Globus pallidus (tissue), 1 donor: Measurements from ENCODE around the gene ZNF17.
"Not testable (repeated sequence)": the region's sequence is repeated elsewhere in the genome, so short reads cannot be mapped to it uniquely, and the experiment has no call there.

ENCODE experiments used
- DNase-seq: peaks from one replicate; pipeline ENCODE4 v3.0.0-alpha.2; 2015; ENCODE audit warnings: low spot score

Gene ZNF17

DNA sequence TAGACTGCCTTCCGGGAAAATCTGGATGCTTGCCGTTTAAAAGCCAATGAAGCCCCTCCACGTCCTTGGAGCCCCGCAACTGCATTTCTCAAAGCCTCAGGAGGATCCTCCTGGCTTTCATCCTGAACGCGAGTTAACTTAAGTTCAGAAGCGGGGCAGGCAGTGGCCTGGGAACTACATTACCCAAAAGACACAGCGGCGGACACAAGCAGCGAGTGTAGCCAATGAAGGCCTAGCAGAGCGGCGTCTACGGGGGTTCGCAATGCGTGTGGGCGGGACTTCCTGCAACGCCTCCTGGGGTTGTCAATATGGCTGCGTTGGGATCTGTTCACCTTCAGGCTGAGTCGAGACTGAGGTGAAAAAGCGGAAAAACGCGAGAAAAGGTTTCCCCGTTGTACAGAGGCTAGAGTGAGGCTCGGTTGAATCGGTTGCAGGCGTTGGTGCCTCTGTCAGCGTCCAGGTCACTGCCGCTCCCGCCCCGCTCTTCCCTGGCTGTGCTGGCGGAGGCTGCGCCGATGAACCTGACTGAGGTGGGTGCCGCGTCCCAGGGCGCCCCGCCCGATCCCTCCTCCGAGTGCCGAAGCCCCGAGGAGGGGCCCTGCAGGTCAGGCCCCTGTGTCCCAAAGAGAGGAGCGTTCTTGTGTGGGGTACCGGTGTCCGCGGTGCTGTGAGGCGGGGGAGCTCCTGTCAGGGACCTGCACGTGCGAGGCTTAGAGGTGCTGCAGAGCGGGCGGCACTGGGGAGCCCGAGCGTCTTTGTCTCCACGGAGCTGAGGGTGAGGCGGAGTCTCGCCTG lies at the start of gene ZNF17:
ZNF17 (plus strand) TSS at position 285 of the 795 bp plus-strand sequence. CDS start 2,455 bp downstream, outside the sequence.
- peak; percentile 95 for DNase-seq

DNA sequence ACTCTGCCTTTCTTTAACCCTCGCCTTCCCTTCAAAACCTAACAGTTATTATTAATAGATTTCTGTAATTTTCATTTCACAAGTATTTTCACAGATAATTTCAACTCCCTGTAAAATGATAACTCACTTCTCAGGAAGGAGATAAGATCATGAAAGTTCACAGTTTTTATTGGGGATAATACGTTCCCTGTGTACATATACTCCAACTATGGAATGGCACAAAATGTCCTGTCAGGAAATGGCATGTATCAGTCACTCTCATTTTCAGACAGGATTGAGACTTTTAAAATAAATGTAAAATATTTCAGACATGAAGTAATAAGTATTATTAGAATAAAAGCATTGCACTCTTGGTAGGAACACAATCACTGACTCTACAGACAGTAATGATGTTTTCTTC lies 48.5 kb upstream of the ZNF17 start:
- no peak for DNase-seq

DNA sequence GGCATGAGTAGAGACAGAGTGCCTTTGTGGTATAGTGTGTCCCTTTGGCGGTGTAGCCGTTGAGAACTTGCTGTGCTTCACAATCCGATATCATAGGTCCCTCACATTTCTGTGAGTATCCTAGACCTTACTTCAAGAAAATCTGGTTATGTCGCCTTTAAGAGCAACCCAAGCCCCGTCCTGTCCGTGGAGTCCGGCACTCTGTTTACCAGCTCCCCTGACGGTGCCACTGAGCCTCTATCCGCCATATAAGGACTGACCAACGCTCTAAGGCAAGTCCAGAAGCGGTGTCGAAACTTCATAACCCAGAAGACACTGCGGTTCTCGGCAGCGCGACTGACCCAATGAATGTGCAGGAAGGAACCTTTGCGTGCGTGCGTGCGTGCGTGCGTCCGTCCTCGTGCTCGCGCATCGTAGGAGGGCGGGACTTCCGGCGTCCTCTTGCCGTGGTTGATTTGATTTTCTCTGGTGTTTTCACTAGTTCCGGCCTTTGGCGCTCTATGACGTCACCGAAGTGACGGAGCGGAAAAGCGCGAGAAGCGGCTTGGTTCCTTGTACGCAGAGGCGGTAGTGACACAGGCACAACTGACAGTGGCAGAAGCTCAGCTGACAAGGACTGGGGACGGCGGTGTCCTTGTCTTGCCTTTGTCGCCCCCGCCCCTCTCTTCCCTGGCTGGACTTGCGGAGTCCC lies 47.8 kb upstream of the ZNF17 start, which contains the start of the genes TRAPPC2B and ZNF547:
TRAPPC2B (plus strand) TSS at position 555 of the 691 bp plus-strand sequence. CDS start 1,283 bp downstream, outside the sequence.
ZNF547 (plus strand) TSS at position 555 of the 691 bp plus-strand sequence. CDS start 5,005 bp downstream, outside the sequence.
- peak; percentile 99 for DNase-seq

DNA sequence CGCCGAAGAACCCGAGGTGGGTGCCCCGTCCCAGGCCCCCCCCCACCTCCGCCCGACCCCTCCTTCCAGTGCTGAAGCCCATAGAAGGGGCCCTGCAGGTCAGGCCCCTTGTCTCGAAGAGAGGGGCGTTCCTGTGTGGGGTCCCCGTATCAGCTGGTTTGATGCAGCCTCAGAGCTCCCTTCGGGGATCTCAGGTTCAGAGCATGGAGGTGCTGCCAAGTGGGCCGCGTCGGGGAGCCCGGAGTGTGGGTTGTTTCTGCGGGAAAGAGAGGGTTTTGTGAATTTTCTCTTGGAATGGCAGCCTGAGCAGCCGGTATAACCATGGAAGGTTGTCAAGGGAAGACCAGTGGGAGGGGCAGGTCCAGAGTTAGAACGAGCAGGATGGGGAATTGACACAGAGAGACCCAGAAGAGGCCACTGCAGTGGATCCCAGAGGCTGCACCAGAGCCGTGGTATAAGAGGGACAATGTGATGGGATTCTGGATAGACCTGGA lies 47.2 kb upstream of the ZNF17 start:
- DNase-seq = peak; percentile 21

DNA sequence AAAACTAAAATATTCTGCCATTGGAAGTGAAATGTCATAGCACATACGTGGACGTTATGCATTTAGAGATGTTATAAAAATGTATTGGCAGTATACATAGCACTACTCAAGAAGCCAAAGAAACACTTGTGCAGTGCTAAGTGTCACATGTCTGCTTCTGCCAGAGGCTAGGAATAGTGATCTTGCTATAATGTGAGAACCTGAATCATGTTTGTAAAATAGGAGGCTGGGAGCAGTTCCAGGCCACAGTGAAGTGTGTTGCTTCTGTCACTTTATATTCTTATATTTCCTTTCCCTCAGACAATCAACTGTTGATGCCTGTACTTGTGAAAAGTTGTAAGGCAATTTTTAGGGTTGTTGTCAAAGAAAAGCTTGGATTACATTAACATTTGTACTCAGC lies 44.2 kb upstream of the ZNF17 start:
- DNase-seq = no peak

DNA sequence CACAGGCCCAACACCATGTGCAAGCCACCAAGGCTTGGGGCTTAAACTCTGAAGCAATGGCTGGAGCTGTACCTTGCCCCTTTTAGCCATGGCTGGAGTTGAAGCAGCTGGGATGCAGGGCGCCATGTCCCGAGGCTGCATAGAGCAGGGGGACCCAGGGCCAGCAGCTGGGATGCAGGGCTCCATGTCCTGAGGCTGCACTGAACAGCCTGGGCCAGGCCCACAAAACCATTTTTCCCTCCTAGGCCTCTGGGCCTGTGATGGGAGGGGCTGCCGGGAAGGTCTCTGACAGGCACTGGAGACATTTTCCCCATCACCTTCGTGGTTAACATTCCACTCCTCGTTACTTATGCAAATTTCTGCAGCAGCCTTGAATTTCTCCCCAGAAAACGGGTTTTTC lies 36.8 kb upstream of the ZNF17 start:
- no peak for DNase-seq

DNA sequence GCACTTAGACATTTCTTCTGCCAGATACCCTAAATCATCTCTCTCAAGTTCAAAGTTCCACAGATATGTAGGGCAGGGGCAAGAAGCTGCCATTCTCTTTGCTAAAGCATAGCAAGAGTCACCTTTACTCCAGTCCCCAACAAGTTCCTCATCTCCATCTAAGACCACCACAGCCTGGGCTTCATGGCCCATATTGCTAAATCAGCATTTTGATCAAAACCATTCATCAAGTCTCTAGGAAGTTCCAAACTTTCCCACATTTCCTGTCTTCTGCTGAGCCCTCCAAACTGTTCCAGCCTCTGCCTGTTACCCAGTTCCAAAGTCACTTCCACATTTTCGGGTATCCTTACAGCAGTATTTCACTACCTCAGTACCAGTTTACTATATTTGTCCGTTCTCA lies 36.3 kb upstream of the ZNF17 start:
- DNase-seq = not testable (repeated sequence)

DNA sequence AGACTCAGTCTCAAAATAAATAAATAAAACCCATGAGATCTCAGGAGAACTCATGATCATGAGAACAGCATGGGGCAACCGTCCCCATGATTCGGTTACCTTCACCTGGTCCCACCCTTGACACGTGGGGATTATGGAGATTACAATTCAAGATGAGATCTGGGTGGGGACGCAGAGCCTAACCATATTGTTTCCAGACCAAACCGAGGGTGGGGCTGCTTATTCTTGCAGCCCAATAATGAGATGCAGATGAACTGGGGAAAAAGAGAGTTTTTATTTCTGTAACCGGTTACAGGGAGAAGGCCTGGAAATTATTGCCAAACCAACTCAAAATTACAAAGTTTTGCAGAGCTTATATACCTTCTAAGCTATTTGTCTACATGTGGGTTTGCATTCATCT lies 34.8 kb upstream of the ZNF17 start:
- DNase-seq = no peak

DNA sequence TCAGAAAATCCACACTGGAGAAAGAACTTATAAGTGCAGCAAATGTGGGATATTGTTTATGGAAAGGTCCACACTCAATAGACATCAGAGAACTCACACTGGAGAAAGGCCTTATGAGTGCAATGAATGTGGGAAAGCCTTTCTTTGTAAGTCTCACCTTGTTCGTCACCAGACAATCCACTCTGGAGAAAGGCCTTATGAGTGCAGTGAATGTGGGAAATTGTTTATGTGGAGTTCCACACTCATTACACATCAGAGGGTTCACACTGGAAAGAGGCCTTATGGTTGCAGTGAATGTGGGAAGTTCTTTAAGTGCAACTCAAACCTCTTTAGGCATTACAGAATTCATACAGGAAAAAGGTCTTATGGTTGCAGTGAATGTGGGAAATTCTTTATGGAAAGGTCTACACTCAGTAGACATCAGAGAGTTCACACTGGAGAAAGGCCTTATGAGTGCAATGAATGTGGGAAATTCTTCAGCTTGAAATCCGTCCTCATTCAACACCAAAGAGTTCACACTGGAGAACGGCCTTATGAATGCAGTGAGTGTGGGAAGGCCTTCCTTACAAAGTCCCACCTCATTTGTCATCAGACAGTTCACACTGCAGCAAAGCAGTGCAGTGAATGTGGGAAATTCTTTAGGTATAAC lies 33.3 kb upstream of the ZNF17 start:
- no peak for DNase-seq

DNA sequence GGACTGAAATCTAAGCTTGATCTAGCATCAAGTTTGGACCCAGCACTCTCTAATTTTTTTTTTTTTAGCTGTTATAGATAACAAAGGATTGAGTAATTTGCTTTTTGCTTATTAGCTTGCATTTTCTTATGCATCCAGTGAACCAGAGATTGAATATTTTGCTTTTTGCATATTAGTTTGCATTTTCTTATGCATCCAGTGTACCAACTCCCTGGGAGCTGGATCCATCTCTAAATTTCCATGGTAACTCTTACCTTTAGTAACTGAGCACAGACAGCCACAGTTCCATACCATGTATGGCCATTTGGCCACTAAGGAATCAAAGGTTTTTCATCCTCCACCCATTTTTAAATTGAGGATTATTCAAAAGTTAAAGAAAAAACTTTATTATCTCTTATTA lies 30.0 kb upstream of the ZNF17 start:
- DNase-seq = no peak

DNA sequence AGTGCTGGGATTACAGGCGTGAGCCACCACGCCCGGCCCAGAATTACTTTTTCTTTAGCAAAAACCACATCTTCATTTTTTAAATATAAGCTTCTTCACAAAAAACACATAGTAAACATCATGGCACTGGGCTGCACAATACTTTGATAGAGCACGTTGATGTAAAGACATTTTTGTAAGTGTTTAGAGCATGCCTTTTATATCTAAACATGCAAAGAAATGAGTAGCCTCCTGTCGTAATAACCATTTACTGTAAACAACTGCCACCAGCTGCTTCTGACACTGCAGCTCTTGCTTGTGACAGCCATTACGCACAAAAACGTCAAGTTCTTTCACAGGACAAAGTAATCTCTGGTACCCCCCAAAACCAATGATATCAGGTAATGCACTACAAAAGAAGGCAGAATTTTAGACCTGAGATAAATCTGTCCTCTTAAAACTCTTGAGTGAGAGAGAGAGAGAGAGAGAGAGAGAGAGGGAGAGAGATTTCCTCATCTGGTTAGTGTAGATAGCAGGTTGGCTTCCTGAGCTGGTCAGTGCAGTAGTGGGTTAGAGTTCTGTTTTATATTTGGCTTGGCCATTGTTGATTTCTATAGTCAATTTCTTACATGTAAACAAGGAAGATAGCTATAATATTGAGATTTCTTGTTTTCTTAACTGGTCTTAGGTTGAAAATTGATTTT lies 28.0 kb upstream of the ZNF17 start:
- DNase-seq = no peak

DNA sequence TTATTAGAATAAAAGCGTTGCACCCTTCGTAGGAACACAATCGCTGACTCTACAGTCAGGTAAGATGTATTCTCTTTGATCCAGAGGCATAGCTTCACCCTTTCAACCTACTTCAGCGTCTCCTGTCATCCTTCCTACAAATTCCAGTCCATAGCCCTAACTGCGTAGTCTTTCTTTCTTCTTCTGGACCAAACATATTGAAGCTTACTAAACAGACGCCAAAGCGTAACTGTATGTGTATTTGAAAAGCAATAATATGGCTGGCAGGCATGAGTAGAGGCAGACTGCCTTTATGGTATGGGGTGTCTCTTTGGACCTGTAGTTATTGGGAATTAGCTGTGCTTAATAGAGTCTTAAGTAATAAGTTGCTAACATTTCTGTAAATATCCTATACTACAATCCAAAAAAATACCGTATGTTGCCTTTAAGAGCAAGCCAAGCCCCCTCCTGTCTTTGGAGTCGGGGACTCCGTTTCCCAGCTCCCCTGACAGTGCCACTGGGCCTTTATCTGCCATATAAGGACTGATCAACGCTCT lies 21.7 kb upstream of the ZNF17 start:
- no peak for DNase-seq

DNA sequence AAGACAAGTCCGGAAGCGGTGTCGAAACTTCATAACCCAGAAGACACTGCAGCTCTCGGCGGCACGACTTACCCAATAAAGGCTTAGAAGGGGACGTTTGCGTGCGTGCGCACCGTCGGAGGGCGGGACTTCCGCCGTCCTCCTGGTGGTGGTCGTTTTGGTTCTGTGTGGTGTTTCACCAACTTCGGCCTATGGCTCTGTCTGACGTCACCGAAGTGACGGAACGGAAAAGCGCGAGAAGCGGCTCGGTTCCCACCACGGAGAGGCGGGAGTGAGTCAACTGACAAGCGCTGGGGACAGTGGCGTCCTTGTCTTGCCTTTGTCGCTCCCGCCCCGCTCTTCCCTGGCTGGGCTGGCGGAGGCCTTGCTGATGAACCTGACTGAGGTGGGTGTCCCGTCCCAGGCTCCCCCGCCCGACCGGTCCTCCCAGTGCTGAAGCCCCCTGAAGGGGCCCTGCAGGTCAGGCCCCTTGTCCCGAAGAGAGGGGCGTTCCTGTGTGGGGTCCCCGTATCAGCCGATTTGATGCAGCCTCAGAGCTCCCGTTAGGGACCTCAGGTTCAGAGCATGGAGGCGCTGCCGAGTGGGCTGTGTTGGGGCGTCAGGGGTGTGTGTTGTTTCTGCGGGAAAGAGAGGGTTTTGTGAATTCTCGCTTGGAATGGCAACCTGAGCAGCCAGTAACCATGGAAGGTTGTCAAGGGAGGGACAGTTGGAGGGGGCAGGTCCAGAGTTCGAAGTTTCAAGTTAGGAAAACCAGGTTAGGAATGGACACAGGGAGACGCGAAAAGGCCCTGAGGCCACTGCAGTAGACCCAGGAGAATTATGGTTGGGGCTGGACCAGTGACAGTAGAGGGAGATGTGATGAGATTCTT lies 21.0 kb upstream of the ZNF17 start, which contains the start of gene ZNF548:
ZNF548 (plus strand) TSS at position 125 of the 869 bp plus-strand sequence; CDS start at position 371, 246 bp downstream.
- peak; percentile 98 for DNase-seq

DNA sequence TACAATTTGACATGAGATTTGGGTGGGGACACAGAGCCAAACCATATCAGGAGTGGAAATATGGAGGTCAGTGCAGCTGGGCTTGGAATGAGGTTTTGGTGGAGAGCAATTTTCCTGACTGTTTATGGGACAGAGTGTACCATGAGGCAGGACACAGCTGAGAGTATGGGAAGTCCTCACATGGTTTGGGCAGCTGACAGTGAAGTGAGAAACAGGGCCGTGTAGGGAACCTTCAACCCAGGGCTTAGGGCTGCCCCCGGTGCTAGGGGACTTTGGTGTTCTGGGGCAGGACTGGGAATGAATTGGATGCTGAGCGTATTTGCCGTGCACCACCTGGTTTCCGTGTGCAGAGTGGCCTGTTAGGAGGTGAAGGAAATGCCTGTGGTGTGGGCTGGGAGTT lies 15.3 kb upstream of the ZNF17 start:
- DNase-seq = no peak

DNA sequence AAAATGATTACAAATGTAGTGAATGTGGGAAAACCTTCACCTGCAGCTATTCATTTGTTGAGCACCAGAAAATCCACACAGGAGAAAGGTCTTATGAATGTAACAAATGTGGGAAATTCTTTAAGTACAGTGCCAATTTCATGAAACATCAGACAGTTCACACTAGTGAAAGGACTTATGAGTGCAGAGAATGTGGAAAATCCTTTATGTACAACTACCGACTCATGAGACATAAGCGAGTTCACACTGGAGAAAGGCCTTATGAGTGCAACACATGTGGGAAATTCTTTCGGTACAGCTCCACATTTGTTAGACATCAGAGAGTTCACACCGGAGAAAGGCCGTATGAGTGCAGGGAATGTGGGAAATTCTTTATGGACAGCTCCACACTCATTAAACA lies 12.1 kb upstream of the ZNF17 start:
- DNase-seq = no peak

DNA sequence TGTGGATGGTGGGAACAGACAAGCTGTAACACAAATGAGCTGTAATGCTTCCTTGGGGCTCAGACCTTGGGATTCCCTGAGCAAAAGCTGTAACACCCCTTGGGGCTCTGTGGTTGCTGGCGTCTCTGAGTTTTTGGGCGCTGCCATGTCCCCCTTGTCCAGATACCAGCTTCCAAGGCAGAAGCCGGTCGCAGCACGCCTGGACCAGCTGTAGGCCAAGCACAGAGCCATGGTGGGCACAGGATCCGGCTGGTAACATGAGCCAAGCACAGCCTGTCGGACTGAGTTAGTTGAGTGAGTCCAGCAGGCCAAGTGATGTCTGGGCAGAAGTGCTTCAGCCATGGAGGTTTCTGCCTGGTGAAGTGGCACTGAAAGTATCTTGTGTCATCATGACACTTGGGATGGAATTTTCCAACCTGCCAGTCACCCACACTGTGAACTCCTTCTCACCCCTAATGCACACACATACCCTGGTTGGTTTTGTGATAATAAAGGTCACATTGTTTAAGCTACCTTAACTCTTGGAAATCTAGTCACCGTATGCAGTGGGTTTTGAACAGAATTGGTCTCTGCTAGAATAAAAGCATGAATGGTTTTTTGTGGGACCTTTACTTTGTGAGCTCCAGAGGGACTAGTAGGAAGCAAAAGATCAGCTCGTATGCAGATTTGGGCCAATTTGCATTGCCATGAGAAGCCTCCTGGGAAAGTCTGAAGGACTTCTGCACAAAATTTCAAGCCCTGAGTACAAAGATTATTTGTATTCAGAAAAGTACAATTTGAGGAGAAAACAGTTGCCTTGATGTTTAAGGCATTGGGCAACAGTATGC lies 7.0 kb upstream of the ZNF17 start:
- no peak for DNase-seq

DNA sequence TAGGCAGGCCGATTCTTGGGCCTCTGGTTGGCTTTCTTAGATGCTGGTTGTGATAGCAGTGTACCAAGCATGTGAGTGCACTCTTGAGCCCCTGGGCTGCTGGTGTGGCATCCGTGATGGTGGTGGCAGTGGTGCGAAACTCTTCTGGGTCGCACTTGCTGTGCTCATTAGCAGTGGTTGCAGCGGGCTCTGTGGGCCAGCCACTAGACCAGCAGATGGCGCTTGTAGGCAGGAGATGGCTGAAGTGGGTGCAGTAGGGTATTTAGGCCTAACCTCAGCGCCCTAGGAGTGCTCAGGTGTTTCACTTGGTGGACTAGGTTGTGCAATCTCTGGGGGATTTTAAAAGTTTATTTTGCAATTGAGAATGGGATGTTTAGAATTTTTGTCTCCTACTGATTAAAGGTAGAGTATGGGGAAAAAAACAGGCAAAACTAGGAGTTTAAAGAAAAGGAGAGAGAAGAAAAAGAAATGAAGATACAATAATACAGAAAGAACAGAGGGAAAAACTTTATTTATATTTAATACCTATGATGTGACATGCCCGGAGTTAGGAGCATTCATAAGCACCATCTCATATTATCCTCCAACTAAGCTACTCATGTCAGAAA lies 4.3 kb upstream of the ZNF17 start:
- peak; percentile 13 for DNase-seq

DNA sequence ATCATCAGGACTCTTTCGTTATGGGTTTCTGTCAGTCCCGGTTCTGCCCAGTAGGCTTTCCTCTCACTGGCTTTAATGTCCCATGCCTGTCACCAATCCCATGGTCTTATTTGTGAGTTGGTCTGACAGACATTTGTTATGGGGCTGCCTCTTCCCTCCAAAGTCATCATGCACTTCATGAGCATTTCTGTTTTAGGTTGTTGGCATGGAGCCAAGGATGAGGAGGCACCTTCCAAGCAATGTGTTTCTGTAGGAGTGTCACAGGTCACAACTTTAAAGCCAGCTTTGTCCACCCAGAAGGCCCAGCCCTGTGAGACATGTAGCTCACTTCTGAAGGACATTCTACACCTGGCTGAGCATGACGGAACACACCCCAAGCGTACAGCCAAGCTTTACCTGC lies 8.5 kb downstream of the ZNF17 start:
- DNase-seq = no peak

DNA sequence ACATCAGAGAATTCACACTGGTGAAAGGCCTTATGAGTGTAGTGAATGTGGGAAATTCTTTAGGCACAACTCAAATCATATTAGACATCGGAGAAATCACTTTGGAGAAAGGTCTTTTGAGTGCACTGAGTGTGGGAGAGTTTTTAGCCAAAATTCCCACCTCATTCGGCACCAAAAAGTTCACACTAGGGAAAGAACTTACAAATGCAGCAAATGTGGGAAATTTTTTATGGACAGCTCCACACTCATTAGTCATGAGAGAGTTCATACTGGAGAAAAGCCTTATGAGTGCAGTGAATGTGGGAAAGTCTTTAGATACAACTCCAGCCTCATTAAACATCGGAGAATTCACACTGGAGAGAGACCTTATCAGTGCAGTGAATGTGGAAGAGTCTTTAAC lies 10.1 kb downstream of the ZNF17 start:
- DNase-seq = no peak
